Endothelial cell of umbilical vein (primary cell): ENCODE data around the gene CLN6.

Source experiments
- CTCF ChIP-seq, 2 donors: IDR thresholded peaks; 1 replicate in 1 of 2; 2 replicates in 1 of 2; pipeline ENCODE4 v1.5.1; 2011; ENCODE audit warnings: low read length in 2 of 2, mild to moderate bottlenecking in 2 of 2, moderate library complexity in 2 of 2, control low read depth in 1 of 2, inconsistent platforms in 1 of 2, low read depth in 1 of 2; ENCODE audit not compliant: insufficient read depth in 1 of 2; ENCODE audit errors: extremely low read depth in 1 of 2
- POLR2A ChIP-seq: IDR thresholded peaks from 2 replicates; pipeline ENCODE4 v1.6.1; 2012; ENCODE audit warnings: low read depth, mild to moderate bottlenecking, control low read depth, low read length

DNA sequence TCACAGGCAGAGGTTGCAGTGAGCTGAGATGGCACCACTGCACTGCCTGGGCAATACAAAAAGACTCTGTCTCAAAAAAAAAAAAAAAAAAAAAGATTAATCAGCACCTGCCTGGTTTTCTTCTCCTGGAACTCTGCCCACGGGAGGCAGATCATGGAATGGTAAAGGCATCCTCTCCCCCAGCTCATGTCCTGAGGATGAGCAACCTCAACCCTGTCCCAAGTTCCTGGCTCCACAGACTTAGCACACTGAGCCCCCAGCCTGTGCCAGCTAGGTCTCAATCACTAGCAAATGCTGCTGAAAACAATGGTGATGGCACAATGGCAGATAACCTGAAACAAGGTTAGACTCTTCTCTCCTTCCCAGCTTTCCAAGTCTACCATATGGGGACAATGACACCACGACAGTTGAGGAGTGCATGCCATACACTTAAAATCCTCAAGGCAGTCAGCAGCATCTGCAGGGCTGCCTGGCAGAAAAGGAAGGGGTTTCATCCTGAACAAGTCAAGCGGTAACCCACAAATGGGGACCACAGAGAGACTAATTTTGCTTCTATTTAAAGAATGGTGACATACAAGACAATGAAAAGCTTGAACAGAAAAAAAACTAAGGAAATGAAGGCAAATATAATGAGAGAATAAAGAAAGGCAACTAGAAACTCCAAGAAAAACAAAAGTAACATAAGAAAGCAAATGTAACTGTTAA, 4.8 kb downstream of the CLN6 start:
- TF ChIP-seq CTCF (IDR thresholded peaks at IDR 0.05; ENCODE audit: extremely low read depth in 1 of 2, insufficient read depth in 1 of 2, low read depth in 1 of 2, low read length in 2 of 2) (no peak), POLR2A (no peak)
